MM.1S (cell line): Measurements from ENCODE around the gene PLA2R1.
A peak's percentile ranks its signal among the peaks of the same experiment; 100 is the strongest.

Experiments
- DNase-seq: peaks from one replicate; pipeline ENCODE4 v3.0.0-alpha.2; 2015
- H2AFZ ChIP-seq: fragments of 300-600 bp; sonication (generic); 2 replicates; pipeline ENCODE4 v1.6.0; 2016; ENCODE audit warnings: antibody characterized with exemption, low read length
- H3F3A ChIP-seq: fragments of 300-600 bp; sonication (generic); 2 replicates; pipeline ENCODE4 v1.6.1; 2016; ENCODE audit warnings: mild to moderate bottlenecking, antibody characterized with exemption, low read length, moderate library complexity, mixed read lengths; ENCODE audit not compliant: insufficient read depth
- H3K27ac ChIP-seq: fragments of 300-600 bp; sonication (generic); 2 replicates; pipeline ENCODE4 v1.5.1; 2016; ENCODE audit warnings: mild to moderate bottlenecking, low read length
- H3K27me3 ChIP-seq: fragments of 300-600 bp; sonication (generic); replicated peaks from 2 replicates; pipeline ENCODE4 v1.6.0; 2016; ENCODE audit warnings: low read length; ENCODE audit not compliant: insufficient read depth
- H3K36me3 ChIP-seq: fragments of 300-600 bp; sonication (generic); replicated peaks from 2 replicates; pipeline ENCODE4 v1.6.1; 2016; ENCODE audit warnings: mild to moderate bottlenecking, low read length, mixed read lengths; ENCODE audit not compliant: insufficient read depth
- H3K4me1 ChIP-seq: fragments of 300-600 bp; sonication (generic); 2 replicates; pipeline ENCODE4 v1.6.1; 2016; ENCODE audit warnings: low read length, mixed read lengths
- H3K4me2 ChIP-seq: fragments of 300-600 bp; sonication (generic); 2 replicates; pipeline ENCODE4 v1.6.0; 2016; ENCODE audit warnings: low read depth, low read length
- H3K4me3 ChIP-seq: fragments of 300-600 bp; sonication (generic); 2 replicates; pipeline ENCODE4 v1.5.1; 2016; ENCODE audit warnings: low read length, mixed read lengths
- H3K79me2 ChIP-seq: fragments of 300-600 bp; sonication (generic); 2 replicates; pipeline ENCODE4 v1.6.1; 2016; ENCODE audit warnings: mixed run types, low read length, mixed read lengths
- H3K9ac ChIP-seq: fragments of 300-600 bp; sonication (generic); 2 replicates; pipeline ENCODE4 v1.6.1; 2016; ENCODE audit warnings: low read length, mixed read lengths
- H3K9me2 ChIP-seq: fragments of 300-600 bp; sonication (generic); replicated peaks from 2 replicates; pipeline ENCODE4 v1.6.1; 2016; ENCODE audit warnings: mild to moderate bottlenecking, low read length, mixed read lengths; ENCODE audit not compliant: insufficient read depth
- H3K9me3 ChIP-seq: fragments of 300-600 bp; sonication (generic); replicated peaks from 2 replicates; pipeline ENCODE4 v1.6.1; 2016; ENCODE audit warnings: mild to moderate bottlenecking, low read length, mixed read lengths; ENCODE audit not compliant: insufficient read depth
- H4K20me1 ChIP-seq: fragments of 300-600 bp; sonication (generic); 2 replicates; pipeline ENCODE4 v1.6.1; 2016; ENCODE audit warnings: mild to moderate bottlenecking, low read length, moderate library complexity, mixed read lengths; ENCODE audit not compliant: insufficient read depth
- EZH2 ChIP-seq: fragments of 300-600 bp; sonication (generic); optimal IDR thresholded peaks from 2 replicates; pipeline ENCODE3; 2017; ENCODE audit warnings: low read depth, mild to moderate bottlenecking, antibody characterized with exemption, low read length, mixed read lengths
- EZH2phosphoT487 ChIP-seq: fragments of 300-600 bp; sonication (generic); IDR thresholded peaks from 2 replicates; pipeline ENCODE4 v1.6.1; 2018; ENCODE audit warnings: antibody characterized with exemption, low read length
- TF ChIP-seq, protein P1 (sequence below): fragments of 300-600 bp; sonication (generic); IDR thresholded peaks from 2 replicates; pipeline ENCODE4 v1.5.1; 2016; ENCODE audit warnings: antibody characterized with exemption, low read length, mixed read lengths

Gene PLA2R1

DNA sequence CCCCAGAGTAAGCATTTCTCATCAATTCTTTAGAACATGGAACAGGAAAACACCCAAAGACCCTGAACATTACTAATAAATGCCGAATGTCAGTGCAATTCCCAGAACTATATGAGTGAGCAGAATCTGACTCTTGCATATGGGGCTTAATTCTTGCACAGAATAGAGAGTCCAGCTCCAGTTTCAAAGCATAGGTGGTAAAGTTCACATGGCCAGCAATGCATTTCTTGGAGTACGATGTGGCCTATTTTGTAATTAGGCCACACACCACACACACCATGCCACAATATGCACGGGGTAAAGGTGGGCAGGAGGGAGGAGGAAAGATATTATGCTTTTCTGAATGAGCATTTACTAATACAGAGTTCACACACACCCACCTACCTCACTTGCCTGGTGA is 56.5 kb downstream of the PLA2R1 start:
- 0 out of 2 replicates have a peak overlapping the region, but pooled peaks have one; percentile 6 for H3K27ac ChIP-seq
- DNase-seq: no peak

DNA sequence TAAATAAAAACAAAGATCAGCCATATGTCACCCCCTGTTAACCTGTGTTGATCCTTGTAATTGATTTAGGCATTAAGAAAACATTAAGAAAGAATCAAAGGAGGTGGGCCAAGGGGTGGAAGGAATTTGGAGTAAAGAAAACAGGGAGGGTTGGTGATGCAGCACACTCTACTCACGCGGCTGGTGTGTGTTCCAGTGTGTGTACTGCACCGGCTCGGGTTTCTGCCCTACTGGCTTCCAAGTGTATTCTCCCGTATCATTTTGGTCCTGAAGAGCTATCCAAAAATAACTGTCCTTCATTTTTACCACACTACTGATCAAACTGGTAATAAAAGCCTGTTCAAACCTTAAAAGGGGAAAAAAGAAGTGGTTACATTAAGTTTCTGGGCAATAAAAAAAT is 56.9 kb downstream of the PLA2R1 start:
- Histone ChIP-seq H2AFZ (no peak overlapping the region), H3K79me2 (no peaks in the 10 kb centered on the region), H4K20me1 (no peaks in the 10 kb centered on the region), H3K27ac (no peak overlapping the region), H3F3A (peaks cover 1% of the 10 kb centered on the region), H3K9me3 (no peaks in the 10 kb centered on the region), H3K27me3 (no peaks in the 10 kb centered on the region), H3K9me2 (no peaks in the 10 kb centered on the region), H3K4me2 (no peak overlapping the region), H3K9ac (no peak overlapping the region), H3K4me3 (no peak overlapping the region), H3K4me1 (peaks cover 18% of the 10 kb centered on the region), H3K36me3 (no peaks in the 10 kb centered on the region)
- DNase-seq: no peak
- TF ChIP-seq, protein P1, sequence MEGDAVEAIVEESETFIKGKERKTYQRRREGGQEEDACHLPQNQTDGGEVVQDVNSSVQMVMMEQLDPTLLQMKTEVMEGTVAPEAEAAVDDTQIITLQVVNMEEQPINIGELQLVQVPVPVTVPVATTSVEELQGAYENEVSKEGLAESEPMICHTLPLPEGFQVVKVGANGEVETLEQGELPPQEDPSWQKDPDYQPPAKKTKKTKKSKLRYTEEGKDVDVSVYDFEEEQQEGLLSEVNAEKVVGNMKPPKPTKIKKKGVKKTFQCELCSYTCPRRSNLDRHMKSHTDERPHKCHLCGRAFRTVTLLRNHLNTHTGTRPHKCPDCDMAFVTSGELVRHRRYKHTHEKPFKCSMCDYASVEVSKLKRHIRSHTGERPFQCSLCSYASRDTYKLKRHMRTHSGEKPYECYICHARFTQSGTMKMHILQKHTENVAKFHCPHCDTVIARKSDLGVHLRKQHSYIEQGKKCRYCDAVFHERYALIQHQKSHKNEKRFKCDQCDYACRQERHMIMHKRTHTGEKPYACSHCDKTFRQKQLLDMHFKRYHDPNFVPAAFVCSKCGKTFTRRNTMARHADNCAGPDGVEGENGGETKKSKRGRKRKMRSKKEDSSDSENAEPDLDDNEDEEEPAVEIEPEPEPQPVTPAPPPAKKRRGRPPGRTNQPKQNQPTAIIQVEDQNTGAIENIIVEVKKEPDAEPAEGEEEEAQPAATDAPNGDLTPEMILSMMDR: no peak
- no peak for TF ChIP-seq EZH2
- TF ChIP-seq EZH2phosphoT487: no peak

More for the DNA sequence above, 56.5 kb downstream of the PLA2R1 start:
- H3K27me3 ChIP-seq: no peaks in the 10 kb centered on the region
- H3K4me2 ChIP-seq: peak overlapping the region; percentile 37
- no peak for TF ChIP-seq EZH2
- TF ChIP-seq EZH2phosphoT487: no peak
- TF ChIP-seq, protein P1: no peak
- no peaks in the 10 kb centered on the region; the same call in 1 of the 2 replicates for H3F3A ChIP-seq
- H4K20me1 ChIP-seq: no peaks in the 10 kb centered on the region
- no peaks in the 10 kb centered on the region for H3K36me3 ChIP-seq
- no peaks in the 10 kb centered on the region for H3K79me2 ChIP-seq
- H3K9me2 ChIP-seq: no peaks in the 10 kb centered on the region
- H2AFZ ChIP-seq: peak overlapping the region; percentile 6; the same call in 1 of the 2 replicates
- H3K4me1 ChIP-seq: peaks cover 14% of the 10 kb centered on the region
- no peak overlapping the region for H3K9ac ChIP-seq
- H3K9me3 ChIP-seq: no peaks in the 10 kb centered on the region
- no peak overlapping the region for H3K4me3 ChIP-seq

DNA sequence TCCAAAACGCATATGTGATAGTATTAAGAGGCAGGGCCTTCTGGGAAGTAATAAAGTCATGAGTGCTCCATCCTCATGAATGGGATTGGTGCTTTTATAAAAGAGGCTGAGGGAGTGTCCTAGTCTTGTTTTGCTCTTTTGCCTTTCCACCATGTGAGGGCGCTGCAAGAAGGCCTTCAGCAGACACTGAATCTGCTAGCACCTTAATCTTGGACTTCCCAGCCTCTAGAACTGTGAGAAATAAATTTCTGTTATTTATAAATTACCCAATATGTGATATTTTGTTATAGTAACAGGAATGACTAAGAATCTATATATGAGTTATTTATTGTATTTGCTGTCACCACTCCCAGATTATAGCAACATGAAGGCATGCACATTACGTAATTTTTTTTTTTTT is 63.5 kb downstream of the PLA2R1 start:
- no peak for DNase-seq
- H4K20me1 ChIP-seq: no peaks in the 10 kb centered on the region
- H3F3A ChIP-seq: peaks cover 4% of the 10 kb centered on the region; the same call in 1 of the 2 replicates
- H3K9me2 ChIP-seq: no peaks in the 10 kb centered on the region
- H3K36me3 ChIP-seq: no peaks in the 10 kb centered on the region
- no peak for TF ChIP-seq EZH2phosphoT487
- TF ChIP-seq, protein P1: 0 out of 2 replicates have a peak, but pooled peaks have one; percentile 12
- no peaks in the 10 kb centered on the region for H3K79me2 ChIP-seq
- no peak overlapping the region for H3K27ac ChIP-seq
- peaks cover 13% of the 10 kb centered on the region; the same call in 1 of the 2 replicates for H3K4me1 ChIP-seq
- H3K4me2 ChIP-seq: no peak overlapping the region
- no peaks in the 10 kb centered on the region for H3K27me3 ChIP-seq
- H3K4me3 ChIP-seq: no peak overlapping the region
- no peaks in the 10 kb centered on the region for H3K9me3 ChIP-seq
- H2AFZ ChIP-seq: no peak overlapping the region
- H3K9ac ChIP-seq: no peak overlapping the region
